Measurements from ENCODE around the gene TSN. TPM values are rescaled to one million over a fixed set of nuclear protein-coding genes. Genes with fewer than 3 reads are reported as not detected.

Gene TSN
- polyA plus RNA-seq, 1 of the 3 experiments (the other 2 are of a cell fraction) = 26.1 TPM

GRCh38 chr2:121764681-121765228 is 9.3 kb downstream of the TSN start:
- no peaks in the 10 kb centered on the region for H3F3A ChIP-seq (replicated peaks; ENCODE audit: insufficient read depth)
- H3K9ac ChIP-seq = no peak overlapping the region
- H3K4me2 ChIP-seq = no peak overlapping the region
- H3K79me2 ChIP-seq (ENCODE audit: insufficient read depth) = peaks cover 15% of the 10 kb centered on the region
- no peak overlapping the region for H3K27ac ChIP-seq (ENCODE audit: low read depth in 2 of 2, low read length in 1 of 2)
- H3K4me1 ChIP-seq (ENCODE audit: control insufficient read depth in 1 of 2, insufficient read depth in 2 of 2, low read depth in 1 of 2, low read length in 1 of 2) = peaks cover 0 to 5% of the 10 kb centered on the region in 2 experiments; a peak in 1 of 4 replicates
- no peak overlapping the region for H2AFZ ChIP-seq (ENCODE audit: low read depth)
- no peaks in the 10 kb centered on the region for H3K9me2 ChIP-seq
- no peaks in the 10 kb centered on the region for H4K20me1 ChIP-seq (ENCODE audit: insufficient read depth)
- WGBS (ENCODE audit: low lambda C conversion rate) = 94% methylated on average over 10 of the region's 10 CpGs
- no peak overlapping the region for H3K4me3 ChIP-seq (ENCODE audit: low read depth in 2 of 2, low read length in 1 of 2)
- H3K9me3 ChIP-seq = no peaks in the 10 kb centered on the region
- DNase-seq = no peak
- ChIA-PET POLR2A (no interaction called here), CTCF (no interaction called here)
- no peak for TF ChIP-seq TAF1 (IDR thresholded peaks at IDR 0.05; ENCODE audit: borderline replicate concordance, low read depth, low read length)
- TF ChIP-seq RAD21 (IDR thresholded peaks at IDR 0.05; ENCODE audit: low read length) = no peak
- no peak for TF ChIP-seq ZBTB33 (IDR thresholded peaks at IDR 0.05; ENCODE audit: borderline replicate concordance, low read depth)
- no peak for TF ChIP-seq SIN3A (IDR thresholded peaks at IDR 0.05; ENCODE audit: borderline replicate concordance, low read depth, low read length)
- no peaks in the 10 kb centered on the region for H3K27me3 ChIP-seq (ENCODE audit: insufficient read depth)
- H3K36me3 ChIP-seq (replicated peaks in 1 of 2; ENCODE audit: control insufficient read depth in 1 of 2, insufficient read depth in 2 of 2, low read length in 1 of 2) = peaks cover 69 to 70% of the 10 kb centered on the region in 2 experiments

DNA sequence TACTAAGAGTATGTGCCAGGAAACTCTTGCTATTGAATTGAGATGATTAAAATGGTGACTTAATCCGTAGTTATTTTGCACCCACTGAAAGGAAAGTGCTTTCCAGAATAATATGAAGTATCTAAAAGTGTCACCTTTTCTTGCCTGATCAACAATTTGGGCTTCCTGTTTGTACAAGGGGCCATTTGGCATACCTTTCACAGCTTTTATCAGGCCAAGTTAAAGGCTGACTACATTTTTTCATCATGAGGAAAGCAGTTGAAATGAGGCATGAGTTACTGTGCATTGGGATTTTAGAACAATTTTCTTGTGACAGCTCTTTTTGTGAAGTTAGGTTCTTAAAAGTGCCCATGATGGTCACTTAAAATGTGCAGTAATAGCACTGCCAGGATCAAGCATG is 11.2 kb downstream of the TSN start:
- no peaks in the 10 kb centered on the region for H3K9me3 ChIP-seq
- H3K4me1 ChIP-seq (ENCODE audit: control insufficient read depth in 1 of 2, insufficient read depth in 2 of 2, low read depth in 1 of 2, low read length in 1 of 2) = peaks cover 0 to 8% of the 10 kb centered on the region in 2 experiments; a peak in 2 of 4 replicates
- no peaks in the 10 kb centered on the region for H3F3A ChIP-seq (replicated peaks; ENCODE audit: insufficient read depth)
- H4K20me1 ChIP-seq (ENCODE audit: insufficient read depth) = no peaks in the 10 kb centered on the region
- H3K4me3 ChIP-seq (ENCODE audit: low read depth in 2 of 2, low read length in 1 of 2) = no peak overlapping the region
- no peak overlapping the region for H3K9ac ChIP-seq
- WGBS (ENCODE audit: low lambda C conversion rate) = 100% methylated on average over 1 of the region's 1 CpG
- H2AFZ ChIP-seq (ENCODE audit: low read depth) = no peak overlapping the region
- peaks cover 54 to 57% of the 10 kb centered on the region in 2 experiments for H3K36me3 ChIP-seq (replicated peaks in 1 of 2; ENCODE audit: control insufficient read depth in 1 of 2, insufficient read depth in 2 of 2, low read length in 1 of 2)
- POLR2A ChIA-PET = no interaction called here
- H3K4me2 ChIP-seq = no peak overlapping the region
- CTCF ChIA-PET = no interaction called here
- no peak for DNase-seq
- no peaks in the 10 kb centered on the region for H3K27me3 ChIP-seq (ENCODE audit: insufficient read depth)
- TF ChIP-seq TAF1 (IDR thresholded peaks at IDR 0.05; ENCODE audit: borderline replicate concordance, low read depth, low read length) = no peak
- TF ChIP-seq TEAD4 (IDR thresholded peaks at IDR 0.05; ENCODE audit: borderline replicate concordance, insufficient read depth) = no peak
- TF ChIP-seq EP300 (IDR thresholded peaks at IDR 0.05; ENCODE audit: borderline replicate concordance in 1 of 2, low read depth in 1 of 2, low read length in 1 of 2) = no peak
- no peak for TF ChIP-seq RCOR1 (IDR thresholded peaks at IDR 0.05; ENCODE audit: low read length)
- no peak for TF ChIP-seq YY1 (IDR thresholded peaks at IDR 0.05; ENCODE audit: low read depth)
- no peak overlapping the region for H3K27ac ChIP-seq (ENCODE audit: low read depth in 2 of 2, low read length in 1 of 2)
- no peaks in the 10 kb centered on the region for H3K9me2 ChIP-seq
- H3K79me2 ChIP-seq (ENCODE audit: insufficient read depth) = no peaks in the 10 kb centered on the region

All from SK-N-SH (cell line).